Fibroblast of lung (primary cell): Measurements from ENCODE around the gene CAST. TPM values are rescaled to one million over a fixed set of nuclear protein-coding genes. Genes with fewer than 3 reads are reported as not detected.

Experiments
- DNase-seq, 2 donors: peaks; one replicate each; pipeline versions ENCODE4 v3.0.0 to v3.0.0-alpha.2; 2010; ENCODE audit warnings: low read depth in 2 of 2
- H2AFZ ChIP-seq: 2 replicates; pipeline ENCODE4 v1.5.1; 2012; ENCODE audit warnings: low read length, control low read depth, inconsistent platforms
- H3K27ac ChIP-seq: 2 replicates; pipeline ENCODE4 v1.5.1; 2011; ENCODE audit warnings: low read length, control low read depth; ENCODE audit not compliant: insufficient read depth
- H3K27me3 ChIP-seq: 2 replicates; pipeline ENCODE4 v1.5.1; 2011; ENCODE audit warnings: mild to moderate bottlenecking, low read length; ENCODE audit not compliant: control insufficient read depth, insufficient read depth
- H3K36me3 ChIP-seq: 2 replicates; pipeline ENCODE4 v1.5.1; 2011; ENCODE audit warnings: low read length; ENCODE audit not compliant: control insufficient read depth, insufficient read depth
- H3K4me1 ChIP-seq: 2 replicates; pipeline ENCODE4 v1.5.1; 2011; ENCODE audit warnings: low read length; ENCODE audit not compliant: control insufficient read depth, insufficient read depth; ENCODE audit errors: extremely low read depth
- H3K4me2 ChIP-seq: 2 replicates; pipeline ENCODE4 v1.5.1; 2011; ENCODE audit warnings: low read length, control low read depth; ENCODE audit not compliant: insufficient read depth; ENCODE audit errors: extremely low read depth
- H3K4me3 ChIP-seq, 4 experiments: fragments of 200-600 bp in 1 of 4; sonication (generic) in 1 of 4; replicated peaks in 1 of 4; 2 replicates each; pipeline ENCODE4 v1.5.1; 2011 to 2016; ENCODE audit warnings: low read length in 4 of 4, low read depth in 3 of 4, mild to moderate bottlenecking in 3 of 4, control low read depth in 2 of 4, inconsistent platforms in 1 of 4, mixed read lengths in 1 of 4; ENCODE audit not compliant: insufficient read depth in 1 of 4; ENCODE audit errors: control extremely low read depth in 1 of 4
- H3K79me2 ChIP-seq: 2 replicates; pipeline ENCODE4 v1.5.1; 2012; ENCODE audit warnings: mild to moderate bottlenecking, low read length, inconsistent platforms; ENCODE audit not compliant: control insufficient read depth, insufficient read depth
- H3K9ac ChIP-seq: 2 replicates; pipeline ENCODE4 v1.5.1; 2011; ENCODE audit warnings: mild to moderate bottlenecking, low read length, control low read depth; ENCODE audit not compliant: insufficient read depth
- H3K9me3 ChIP-seq: 2 replicates; pipeline ENCODE4 v1.5.1; 2012; ENCODE audit warnings: low read depth, low read length; ENCODE audit not compliant: control insufficient read depth, insufficient read depth
- H4K20me1 ChIP-seq: 2 replicates; pipeline ENCODE4 v1.5.1; 2011; ENCODE audit warnings: low read length; ENCODE audit not compliant: control insufficient read depth, insufficient read depth; ENCODE audit errors: extremely low read depth
- EZH2 ChIP-seq: IDR thresholded peaks from 2 replicates; pipeline ENCODE4 v1.5.1; 2012; ENCODE audit warnings: low read length, control low read depth, mild to moderate bottlenecking; ENCODE audit errors: missing control alignments
- polyA plus RNA-seq, 2 donors: library from polyadenylated mRNA; depleted of rRNA in 1 of 2; stranded (reverse) in 1 of 2; unstranded in 1 of 2; fragments of >200 nt; gene quantifications; 2 replicates each; pipeline ENCODE4 v1.2.1, GENCODE V29; 2011 to 2012; ENCODE audit warnings: missing spikeins in 1 of 2
- total RNA-seq: library from RNA; depleted of rRNA; stranded (reverse); fragments of >200 nt; gene quantifications from 2 replicates; pipeline ENCODE4 v1.2.1, GENCODE V29; 2014
- TF ChIP-seq, protein P1 (sequence below), 2 donors: IDR thresholded peaks in 1 of 2; conservative IDR thresholded peaks in 1 of 2; 1 replicate in 1 of 2; 2 replicates in 1 of 2; pipeline ENCODE4 v1.5.1; 2011 to 2012; ENCODE audit warnings: low read length in 2 of 2, control low read depth in 1 of 2, inconsistent platforms in 1 of 2, low read depth in 1 of 2, mild to moderate bottlenecking in 1 of 2

Gene CAST
- total and polyA plus RNA-seq, 2 donors (not counting 1 experiment from before 2014, with no cell fraction given), result 203 to 378 TPM

DNA sequence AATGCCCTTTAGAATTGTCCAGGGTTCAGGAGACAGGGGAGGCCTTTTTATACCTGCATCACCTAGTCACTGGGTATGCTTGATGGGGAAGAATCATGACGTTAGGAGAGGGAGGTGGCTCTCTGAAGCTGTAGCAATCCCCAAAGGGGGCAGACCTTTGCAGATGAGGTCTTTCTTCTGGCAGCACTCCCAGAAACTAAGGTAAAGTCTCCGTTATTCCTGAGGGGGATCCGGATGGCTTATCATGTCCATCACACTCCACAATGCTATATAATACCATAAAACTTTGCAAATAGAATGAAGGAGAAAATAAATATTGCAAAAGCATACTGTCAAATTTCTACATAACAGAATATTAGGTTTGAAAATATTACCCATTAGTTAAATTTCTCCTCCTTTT is 21.5 kb upstream of the CAST start:
- H3K27ac ChIP-seq, result no peak overlapping the region
- no peaks in the 10 kb centered on the region for H3K4me1 ChIP-seq
- DNase-seq, result no peak
- H3K27me3 ChIP-seq, result no peaks in the 10 kb centered on the region
- H2AFZ ChIP-seq, result no peak overlapping the region
- H3K79me2 ChIP-seq, result no peaks in the 10 kb centered on the region
- no peak overlapping the region for H3K4me3 ChIP-seq
- no peak overlapping the region for H3K9ac ChIP-seq
- H3K4me2 ChIP-seq, result no peak overlapping the region
- no peaks in the 10 kb centered on the region for H3K36me3 ChIP-seq
- H3K9me3 ChIP-seq, result no peaks in the 10 kb centered on the region
- TF ChIP-seq EZH2, result no peak
- TF ChIP-seq, protein P1, sequence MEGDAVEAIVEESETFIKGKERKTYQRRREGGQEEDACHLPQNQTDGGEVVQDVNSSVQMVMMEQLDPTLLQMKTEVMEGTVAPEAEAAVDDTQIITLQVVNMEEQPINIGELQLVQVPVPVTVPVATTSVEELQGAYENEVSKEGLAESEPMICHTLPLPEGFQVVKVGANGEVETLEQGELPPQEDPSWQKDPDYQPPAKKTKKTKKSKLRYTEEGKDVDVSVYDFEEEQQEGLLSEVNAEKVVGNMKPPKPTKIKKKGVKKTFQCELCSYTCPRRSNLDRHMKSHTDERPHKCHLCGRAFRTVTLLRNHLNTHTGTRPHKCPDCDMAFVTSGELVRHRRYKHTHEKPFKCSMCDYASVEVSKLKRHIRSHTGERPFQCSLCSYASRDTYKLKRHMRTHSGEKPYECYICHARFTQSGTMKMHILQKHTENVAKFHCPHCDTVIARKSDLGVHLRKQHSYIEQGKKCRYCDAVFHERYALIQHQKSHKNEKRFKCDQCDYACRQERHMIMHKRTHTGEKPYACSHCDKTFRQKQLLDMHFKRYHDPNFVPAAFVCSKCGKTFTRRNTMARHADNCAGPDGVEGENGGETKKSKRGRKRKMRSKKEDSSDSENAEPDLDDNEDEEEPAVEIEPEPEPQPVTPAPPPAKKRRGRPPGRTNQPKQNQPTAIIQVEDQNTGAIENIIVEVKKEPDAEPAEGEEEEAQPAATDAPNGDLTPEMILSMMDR (conservative IDR thresholded peaks at IDR 0.05 in 1 of 2, IDR thresholded peaks at IDR 0.05 in 1 of 2; ENCODE audit: low read depth in 1 of 2, low read length in 2 of 2), result no peak
- H4K20me1 ChIP-seq, result no peaks in the 10 kb centered on the region

DNA sequence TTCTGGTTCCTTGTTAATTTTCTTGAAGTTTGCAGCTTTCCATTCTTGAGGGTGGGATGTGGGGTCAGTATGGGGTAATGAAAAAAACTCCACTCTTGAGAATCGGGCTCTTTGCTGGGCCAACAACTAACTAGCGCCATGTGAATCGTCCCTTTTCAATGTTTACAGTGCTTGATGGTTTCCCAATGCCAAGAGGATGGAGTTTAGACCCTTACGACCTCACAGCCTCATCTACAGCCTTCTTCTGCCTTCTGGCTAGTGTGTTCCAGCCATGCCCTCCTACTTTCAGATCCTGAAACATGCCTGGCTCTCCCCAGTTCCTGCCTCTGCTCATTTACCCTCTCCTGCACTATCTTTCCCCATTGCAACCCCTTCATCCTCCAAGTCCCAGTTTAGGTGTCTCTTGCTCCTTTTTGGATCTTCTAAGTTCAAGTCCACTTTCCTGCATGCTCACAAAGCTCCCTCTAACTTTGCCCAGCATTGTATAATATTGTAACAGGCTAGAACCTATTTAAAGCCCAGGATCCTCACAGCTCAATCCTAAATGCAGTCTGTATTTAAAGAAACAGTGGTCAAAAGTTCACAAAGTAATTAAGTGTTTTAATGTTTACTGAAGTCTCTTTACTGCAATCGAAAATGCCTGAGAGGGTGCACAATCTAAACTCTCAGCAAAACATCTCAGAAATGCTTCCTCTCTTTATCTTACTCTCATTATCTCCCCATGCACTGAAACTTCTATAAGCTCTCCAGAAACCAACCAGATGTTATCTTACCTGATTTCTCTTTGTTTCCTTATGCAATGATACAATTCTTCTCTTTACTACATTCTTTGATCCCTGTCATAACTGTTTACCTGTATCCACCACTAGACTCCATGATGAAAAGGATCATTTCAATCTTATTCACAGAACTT is 20.6 kb upstream of the CAST start:
- Histone ChIP-seq H3K4me1 (no peaks in the 10 kb centered on the region), H3K36me3 (no peaks in the 10 kb centered on the region), H3K4me3 (no peak overlapping the region), H4K20me1 (no peaks in the 10 kb centered on the region), H2AFZ (peak overlapping the region; percentile 61), H3K4me2 (no peak overlapping the region), H3K27ac (no peak overlapping the region), H3K9me3 (no peaks in the 10 kb centered on the region), H3K79me2 (no peaks in the 10 kb centered on the region), H3K9ac (no peak overlapping the region), H3K27me3 (no peaks in the 10 kb centered on the region)
- TF ChIP-seq, protein P1 (conservative IDR thresholded peaks at IDR 0.05 in 1 of 2, IDR thresholded peaks at IDR 0.05 in 1 of 2; ENCODE audit: low read depth in 1 of 2, low read length in 2 of 2), result no peak
- TF ChIP-seq EZH2, result no peak
- peak; percentile 41 to 60 for DNase-seq

DNA sequence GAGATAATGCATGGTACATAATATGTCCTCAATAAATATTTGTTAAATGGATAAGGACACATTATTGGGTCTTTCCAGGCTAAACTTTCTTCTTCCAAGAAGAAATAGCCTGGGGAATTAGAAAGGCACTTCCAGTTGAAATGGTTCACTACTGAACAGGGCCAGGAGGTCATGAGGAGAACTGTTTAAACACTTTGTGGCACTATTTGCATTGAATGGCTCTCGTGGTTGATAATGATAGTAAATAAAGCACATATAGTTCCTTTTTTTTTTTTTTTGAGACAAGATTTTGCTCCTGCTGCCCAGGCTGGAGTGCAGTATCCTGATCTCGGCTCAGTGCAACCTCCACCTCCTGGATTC is 19.9 kb upstream of the CAST start:
- Histone ChIP-seq H3K4me3 (no peak overlapping the region), H3K36me3 (no peaks in the 10 kb centered on the region), H3K79me2 (no peaks in the 10 kb centered on the region), H4K20me1 (no peaks in the 10 kb centered on the region), H3K27ac (no peak overlapping the region), H3K9me3 (no peaks in the 10 kb centered on the region), H3K27me3 (no peaks in the 10 kb centered on the region), H2AFZ (no peak overlapping the region), H3K4me1 (no peaks in the 10 kb centered on the region), H3K4me2 (no peak overlapping the region), H3K9ac (no peak overlapping the region)
- TF ChIP-seq EZH2, result no peak
- TF ChIP-seq, protein P1 (conservative IDR thresholded peaks at IDR 0.05 in 1 of 2, IDR thresholded peaks at IDR 0.05 in 1 of 2; ENCODE audit: low read depth in 1 of 2, low read length in 2 of 2), result no peak
- DNase-seq, result no peak
